Hematopoietic multipotent progenitor cell treated with erythropoietin and hydrocortisone succinate and interleukin-3 and kit ligand, for 8 days (in vitro differentiated cells): ENCODE results near the gene ITPKA.
A peak's percentile ranks its signal among the peaks of the same experiment; 100 is the strongest.
"Not testable (repeated sequence)": the region's sequence is repeated elsewhere in the genome, so short reads cannot be mapped to it uniquely, and the experiment has no call there.

Experiments
- DNase-seq: peaks from one replicate; pipeline ENCODE4 v3.0.0-alpha.2; 2015

ITPKA gene

DNA sequence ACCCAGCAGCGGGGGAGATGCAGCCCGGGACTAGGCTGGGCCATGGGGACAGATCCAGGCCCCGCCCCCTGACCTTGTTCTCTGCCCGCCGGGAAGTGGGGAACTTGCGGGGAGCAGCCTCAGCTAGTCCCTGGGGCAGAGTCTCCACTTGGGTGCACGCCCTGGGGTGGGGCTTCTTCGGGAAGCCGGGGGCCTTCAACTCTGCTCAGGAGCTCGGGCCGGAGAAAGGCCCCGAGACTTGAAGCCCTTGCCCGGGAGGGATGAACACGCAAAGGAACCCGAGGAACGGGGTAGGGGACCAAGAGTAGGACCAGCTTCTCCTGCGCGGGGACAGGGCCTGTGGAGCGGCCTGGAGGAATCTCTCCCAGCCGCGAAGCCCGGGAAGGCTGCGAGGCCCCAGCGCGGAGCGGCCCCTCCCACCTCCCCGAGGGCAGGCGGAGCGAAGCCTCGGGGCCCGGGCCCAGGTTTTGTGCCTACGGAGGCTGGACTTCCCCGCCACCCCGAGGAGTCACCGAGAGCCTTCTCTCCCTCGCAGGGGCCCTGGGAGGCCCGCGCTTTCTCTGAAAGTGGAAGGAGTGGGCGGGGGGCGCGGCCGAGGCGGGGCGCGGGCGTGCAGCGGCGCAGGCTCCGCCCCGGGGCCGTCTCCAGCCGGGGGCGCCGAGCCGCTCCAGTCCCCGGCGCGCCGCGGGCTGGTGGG, at the start of gene ITPKA:
Gene ITPKA, plus strand, starts transcription at position 670 of the 697 bp plus-strand sequence. CDS start 54 bp downstream, outside the sequence.
- peak; percentile 41 for DNase-seq

DNA sequence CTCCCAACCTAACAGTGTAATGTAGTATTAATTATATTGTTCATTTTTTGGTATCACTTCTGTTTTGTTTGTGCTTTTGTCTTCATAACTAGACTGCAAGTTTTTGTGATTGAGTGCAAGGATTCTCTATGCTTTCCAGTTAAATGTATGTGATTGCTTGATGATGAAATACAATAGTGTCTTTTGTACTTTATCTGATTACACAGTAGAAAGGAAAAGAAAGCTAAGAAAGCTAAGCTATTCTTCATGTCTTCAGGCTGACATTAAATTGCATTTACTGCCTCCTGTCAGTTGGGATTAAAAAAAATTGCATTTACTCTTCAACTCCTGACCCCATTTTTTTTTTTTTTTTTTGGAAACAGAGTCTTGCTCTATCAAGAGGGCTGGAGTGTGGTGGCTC, 48.3 kb upstream of the ITPKA start:
- no peak for DNase-seq

DNA sequence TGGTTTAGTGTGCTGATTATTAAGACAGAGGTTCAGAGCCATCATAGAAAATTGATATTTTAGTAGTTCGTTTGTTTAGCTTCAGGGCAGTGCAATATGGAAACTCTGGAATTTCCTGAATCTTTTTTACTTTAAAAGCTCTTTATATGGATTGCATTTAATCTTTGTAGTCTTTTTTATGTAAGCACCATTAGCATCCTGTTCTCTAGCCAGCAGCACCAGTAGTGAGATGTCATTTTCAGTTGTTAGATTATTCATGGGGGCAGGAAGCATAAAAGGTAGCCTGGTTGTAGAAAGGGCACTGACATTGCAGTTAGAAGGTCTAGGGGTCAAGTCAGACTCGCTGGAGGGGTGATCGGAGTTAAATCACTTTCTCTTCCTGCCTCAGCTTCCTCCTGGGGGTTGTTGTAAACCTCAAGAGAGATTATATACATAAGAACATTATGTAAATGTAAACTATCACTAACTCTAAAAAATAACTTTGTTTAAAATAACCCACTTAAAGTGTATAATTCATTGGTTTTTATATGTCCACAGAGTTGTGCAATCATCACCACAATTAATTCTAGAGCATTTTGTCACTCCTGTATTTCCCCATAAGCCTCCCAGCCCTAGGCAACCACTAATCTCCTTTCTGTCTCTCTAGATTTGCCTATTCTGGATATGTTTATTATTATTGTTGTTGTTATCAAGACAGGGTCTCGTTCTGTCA, 31.4 kb upstream of the ITPKA start:
- DNase-seq: no peak

DNA sequence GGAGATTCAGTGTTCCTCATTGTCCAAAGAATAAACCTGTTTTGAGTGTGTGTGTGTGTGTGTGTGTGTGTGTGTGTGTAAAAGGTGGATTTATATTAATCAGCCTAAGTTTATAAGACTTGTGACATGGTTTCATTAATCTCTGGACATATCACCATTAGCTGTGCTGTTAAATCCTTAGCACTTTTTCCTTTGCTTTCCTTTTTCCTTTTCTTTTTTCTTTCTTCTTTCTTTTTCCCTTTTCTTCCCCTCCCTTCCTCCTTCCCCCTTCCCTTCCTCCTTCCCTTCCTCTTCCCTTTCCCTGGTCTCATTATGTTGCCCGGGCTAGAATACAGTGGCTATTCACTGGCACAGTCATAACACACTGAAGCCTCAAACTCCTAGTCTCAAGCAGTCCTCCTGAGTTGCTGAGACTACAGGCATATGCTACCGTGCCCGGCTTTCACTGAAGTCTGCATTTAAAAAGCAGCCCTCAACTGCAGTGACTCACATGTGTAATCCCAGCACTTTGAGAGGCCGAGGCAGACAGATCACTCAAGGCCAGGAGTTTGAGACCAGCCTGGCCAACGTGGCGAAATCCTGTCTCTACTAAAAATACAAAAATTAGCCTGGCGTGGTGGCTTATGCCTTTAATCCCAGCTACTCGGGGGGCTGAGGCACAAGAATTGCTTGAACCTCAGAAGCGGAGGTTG, 28.6 kb upstream of the ITPKA start:
- no peak for DNase-seq

DNA sequence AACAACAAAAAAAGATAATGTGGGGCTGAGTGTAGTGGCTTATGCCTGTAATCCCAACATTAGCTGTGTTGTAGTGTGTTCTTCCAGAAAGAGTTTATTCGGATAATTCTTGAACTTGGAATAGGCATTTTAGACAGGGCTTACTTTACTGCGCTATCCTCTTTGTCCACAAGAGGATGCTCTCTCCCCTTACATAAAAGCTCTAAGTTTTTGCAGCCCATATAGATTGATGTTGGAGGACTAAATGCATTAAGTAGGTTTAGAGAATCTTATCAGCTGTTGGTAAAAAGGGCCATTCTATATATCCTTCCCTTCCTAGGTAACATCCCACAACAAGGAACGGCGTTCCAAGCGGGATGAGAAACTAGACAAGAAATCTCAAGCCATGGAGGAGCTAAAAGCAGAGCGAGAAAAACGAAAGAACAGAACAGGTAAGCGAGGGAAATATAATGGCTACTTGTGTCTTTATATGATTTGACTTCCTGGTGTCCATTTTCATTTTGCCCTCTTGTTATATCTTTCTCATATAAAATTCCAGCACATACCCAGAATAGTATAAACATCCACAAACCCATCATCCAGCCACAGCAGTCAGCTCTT, 27.8 kb upstream of the ITPKA start:
- peak; percentile 65 for DNase-seq

DNA sequence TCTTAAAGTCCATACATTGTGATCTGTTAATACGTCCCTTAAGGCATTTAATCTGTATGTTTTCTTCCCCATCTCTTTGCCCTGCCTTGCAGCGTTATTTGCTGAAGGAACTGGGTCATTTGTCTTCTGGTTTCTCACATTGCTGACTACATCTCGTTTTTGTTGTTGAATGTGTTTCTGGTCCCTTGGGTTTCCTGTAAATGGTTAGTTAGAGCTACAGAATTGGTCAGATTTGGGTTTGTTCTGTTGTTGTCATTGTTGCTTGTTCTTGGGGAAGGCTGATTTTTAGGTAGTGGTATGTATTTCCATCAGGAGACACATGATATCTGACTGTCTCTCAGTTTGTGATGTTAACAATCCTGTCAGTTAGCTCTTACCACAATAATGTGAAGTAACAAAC, 27.0 kb upstream of the ITPKA start:
- DNase-seq: no peak

DNA sequence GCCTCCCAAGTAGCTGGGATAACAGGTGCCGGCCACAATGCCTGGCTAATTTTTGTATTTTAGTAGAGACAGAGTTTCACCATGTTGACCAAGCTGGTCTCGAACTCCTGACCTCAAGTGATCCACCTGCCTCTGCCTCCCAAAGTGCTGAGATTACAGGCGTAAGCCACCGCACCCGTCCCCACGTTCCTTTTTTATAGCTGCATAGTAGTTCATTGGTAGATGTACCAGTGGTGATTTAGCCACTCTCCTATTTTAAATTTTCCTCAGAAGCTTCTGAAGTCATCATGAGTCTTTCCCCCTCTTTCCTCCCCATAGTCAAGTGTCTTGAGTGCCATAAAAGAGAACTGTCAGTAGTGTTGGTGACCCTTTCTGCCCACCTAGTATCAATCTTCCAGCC, 24.0 kb upstream of the ITPKA start:
- DNase-seq: not testable (repeated sequence)

DNA sequence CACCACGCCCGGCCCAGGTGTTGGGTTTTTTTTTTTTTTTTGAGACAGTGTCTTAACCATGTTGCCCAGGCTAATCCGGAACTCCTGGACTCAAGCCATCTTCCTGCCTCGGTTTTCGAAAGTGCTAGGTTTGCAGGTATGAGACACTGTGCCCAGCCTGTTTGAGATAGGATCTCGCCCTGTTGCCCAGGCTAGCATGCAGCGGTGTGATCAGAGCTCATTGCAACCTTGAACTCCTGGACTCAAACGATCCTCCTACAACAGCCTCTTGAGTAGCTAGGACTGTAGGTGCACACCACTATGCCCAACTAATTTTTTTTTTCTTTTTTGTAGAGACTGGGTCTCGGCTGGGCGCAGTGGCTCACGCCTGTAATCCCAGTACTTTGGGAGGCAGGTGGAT, 20.3 kb upstream of the ITPKA start:
- DNase-seq: no peak

DNA sequence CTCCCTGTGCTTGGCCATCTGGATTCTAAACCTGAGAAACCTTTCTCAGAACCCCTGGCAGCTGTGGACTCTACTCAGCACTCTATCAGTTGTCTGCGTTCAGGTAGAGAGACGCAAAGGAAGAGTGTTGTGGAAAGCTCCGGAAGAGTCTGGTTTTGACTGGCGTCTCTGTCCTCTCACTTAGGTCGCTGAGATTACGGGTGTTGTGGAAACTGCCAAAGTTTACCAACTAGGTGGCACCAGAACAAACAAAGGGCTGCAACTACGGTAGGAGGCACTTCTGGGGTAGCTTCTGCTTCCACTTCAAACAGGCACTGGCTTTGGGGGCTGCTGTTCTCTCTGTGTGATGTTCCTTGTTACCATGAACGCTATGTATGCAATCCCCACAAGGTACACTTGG, 19.2 kb upstream of the ITPKA start:
- no peak for DNase-seq

DNA sequence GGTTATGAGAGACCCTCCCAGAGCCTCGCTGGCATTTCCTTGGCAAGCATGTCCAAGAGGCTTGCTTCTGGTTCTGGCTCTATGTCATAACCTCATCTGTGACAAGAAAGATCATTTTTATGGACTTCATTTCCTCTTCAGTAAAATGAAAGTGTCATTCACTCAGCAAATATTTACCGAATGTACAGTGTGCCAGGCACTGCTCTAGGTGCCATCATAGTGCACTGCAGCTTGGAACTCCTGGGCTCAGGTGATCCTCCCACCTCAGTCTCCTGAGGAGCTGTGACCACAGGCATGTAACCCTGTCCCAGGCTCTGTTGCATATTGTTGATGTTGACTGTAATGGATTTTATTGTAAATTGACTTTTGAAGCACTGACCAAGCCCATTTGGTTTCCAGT, 18.7 kb upstream of the ITPKA start:
- no peak for DNase-seq

DNA sequence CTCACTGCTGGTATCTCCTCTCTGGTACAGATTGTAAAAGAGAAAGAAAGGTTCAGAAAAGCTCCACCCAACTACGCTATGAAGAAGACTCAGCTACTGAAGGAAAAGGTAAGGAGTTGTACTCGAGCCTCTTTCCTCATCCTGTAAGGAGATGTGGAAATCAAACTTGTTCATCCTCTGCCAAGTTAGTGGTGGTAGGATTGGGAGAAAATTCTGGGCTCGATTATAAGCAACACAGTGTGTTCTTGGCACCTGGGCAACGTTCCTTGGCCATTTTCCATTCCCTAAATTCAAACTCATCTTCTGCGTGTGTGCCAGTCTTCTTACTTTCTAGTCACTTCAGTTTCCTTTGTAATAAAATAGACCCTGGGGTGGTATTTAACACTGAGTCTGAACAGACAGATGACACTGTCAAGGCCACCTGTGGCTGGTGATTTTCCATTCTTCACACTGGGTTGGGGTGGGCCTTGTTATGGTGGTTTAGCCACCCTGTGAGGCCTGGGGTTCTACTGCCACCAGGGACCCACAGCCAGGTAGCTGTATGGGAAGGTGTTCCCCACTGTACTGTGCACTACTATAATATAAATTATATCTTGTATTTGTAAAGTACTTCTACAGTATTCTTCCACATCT, 17.1 kb upstream of the ITPKA start:
- no peak for DNase-seq

DNA sequence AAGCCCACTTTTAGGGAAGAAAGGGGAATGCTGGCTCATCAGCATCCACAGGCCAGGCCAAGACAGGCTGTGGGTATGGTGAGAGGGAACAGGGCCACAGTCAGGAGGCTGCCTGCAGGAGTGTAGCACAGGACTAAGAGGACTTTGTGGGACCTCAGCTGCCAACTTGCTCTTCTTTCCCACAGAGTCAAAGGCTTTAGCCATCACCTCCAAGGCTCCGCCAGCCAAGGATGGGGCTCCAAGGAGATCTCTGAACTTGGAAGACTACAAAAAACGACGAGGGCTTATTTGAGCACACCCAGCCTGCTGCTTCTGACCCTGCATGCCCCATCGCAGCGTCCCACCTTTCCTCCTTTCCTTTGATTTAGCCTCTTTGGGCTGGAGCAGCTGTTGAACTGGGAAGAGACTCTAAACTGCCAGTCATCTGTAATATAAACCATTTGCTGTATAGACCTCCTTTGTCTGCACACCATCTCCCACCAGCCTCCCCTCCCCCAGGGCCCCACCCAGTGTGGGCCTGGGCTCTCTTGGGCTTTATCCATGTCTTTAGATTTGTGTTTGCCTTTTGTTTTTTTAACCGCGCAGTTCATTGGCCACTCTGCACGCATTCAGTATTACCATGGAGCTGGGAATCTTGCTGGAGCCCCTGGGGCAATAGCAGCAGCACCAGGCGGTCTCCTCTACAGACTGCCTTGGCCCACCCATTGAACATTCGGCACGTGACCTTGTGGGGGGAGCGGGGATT, 13.1 kb upstream of the ITPKA start:
- DNase-seq: no peak

DNA sequence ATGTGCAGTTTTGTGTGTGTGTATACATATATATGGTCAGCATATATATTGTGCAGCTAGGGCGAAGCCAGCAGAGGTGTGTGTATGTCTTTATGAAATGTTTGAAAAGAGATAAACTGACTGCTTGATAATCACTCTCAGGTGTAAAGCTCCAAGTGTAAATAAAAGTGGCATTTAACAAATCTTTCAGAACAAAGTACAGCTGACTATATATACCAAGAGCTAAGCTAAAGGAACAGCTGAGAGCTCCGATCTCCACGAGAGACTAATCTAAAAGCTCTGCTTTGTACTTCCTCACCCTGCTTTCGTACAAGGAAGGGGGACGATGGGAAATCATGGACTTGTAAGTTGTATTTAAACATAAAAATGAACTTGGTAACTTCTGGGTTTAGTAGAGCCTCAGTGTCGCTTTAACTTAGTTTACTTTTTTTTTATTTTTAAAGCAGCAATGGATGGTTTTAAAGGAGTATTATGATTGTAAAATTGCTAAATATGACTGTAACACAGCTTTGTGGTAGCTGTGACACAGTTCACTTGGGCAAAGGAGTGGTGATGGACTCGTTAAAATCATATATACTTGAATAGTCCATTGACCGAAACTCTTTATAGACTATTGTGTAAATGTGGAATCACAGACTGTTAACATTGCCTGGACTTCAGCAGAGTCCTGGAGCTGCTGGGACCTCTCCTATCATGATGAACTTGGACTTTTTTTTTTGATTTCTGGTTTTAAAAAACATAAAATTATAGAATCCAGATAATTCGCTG, 11.4 kb upstream of the ITPKA start:
- DNase-seq: no peak

DNA sequence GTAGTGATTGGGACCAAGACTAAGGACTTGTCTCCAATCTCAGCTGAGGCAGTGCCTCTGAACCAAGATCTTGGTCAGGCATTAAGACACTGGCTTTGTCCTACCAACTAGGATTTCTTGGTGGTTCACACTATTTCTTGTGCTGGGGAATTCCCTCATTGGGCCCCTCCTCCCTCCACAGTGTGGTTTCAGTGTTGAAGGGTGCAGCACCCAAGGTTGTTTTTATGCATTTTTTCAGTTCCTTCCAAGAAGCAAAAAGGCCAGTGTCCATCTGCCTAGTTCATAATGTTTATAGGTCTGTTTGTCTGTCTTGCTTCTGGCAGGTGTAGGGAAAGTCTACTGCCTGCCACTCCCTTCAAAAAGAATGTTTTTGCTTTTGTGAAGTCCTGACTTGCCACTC, 10.6 kb upstream of the ITPKA start:
- DNase-seq: no peak

DNA sequence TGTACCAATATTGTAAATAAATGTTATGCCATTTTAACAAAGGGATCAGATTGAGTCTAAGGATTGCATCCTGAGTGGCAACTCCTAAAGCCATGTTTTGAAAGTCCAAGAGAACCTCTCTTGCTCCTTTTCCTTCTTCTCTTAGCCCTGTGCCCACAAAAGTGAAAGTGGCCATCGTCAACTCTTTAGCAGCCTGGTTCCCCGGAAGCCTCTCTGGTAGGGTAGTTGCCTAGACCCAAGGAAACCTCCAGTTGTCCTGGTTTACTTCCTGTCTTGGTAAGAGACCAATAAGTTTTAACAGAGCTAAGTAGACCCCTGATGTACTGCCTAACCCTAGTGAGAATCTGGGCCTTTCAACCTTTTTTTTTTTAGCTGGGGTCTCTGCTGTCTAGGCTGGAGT, 10.2 kb upstream of the ITPKA start:
- no peak for DNase-seq

DNA sequence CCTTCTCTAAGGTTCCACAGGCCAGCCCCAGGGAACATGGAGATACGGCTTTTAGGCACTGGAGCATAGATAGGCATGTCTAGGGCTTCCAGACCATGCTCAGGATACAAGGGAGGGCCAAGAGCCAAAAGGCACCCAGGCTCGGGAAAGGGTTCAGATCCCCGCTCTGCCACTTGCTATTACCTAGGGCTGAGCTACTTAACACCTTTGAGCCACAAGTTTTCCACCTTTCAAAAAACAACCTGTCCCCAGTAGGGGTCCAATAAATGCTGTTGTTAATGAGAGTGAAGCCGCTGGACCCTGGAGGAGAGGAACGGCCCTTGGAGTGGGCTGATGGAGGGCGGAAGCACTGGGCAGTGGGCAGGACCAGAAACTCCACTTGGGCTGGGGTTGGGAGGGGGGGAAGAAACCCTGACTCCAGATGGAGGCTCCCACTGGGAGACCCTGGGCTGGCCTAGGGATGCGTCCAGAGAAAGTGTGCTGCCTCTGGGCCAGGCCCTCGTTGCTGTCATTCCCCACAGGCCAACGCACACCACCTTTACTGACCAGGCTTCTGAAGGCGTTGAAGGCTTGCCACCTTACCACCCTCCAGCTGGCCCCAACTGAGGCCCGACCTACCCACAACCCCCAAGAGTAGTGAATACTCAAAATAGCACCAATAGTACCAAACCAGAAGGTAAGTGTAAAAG, 8.6 kb upstream of the ITPKA start:
- DNase-seq: no peak

DNA sequence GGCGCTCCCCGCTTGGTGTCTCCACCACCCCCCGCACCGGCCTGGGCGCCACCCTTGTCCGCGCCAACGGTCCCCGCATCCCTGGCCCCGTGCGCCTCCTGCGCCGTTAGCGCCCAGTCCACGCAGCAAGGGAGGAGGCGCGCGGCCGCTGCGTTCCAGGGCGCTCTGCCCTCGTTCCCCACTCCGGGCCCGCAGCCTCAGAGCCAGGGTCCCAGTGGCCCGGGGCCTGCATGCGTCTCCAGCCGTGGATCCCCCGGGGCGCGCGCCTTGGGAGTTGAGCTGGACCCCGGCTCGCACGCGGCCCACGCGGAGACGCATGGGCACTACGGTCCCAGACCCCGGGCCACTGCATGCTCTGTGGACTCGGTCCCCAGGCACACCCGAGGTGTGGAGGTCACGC, 7.4 kb upstream of the ITPKA start:
- no peak for DNase-seq

DNA sequence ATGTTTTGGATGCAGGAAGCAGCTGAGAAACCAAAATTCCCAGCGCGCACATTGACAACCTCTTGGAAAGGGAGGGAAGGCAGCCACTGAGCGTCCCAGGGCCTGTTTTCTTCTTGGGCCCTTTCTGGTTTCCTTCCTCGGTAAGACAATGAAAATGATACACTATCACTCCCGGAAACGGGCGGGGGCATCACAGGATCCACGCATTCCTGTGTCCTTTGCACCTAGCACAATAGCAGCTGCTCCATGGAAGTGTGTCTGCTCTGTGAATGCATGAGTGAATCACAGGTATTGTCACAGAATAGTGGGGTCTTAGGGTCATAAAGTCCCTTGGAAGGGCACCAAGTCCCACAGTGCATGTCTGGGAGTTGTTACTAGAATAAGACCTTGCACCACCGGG, 6.3 kb upstream of the ITPKA start:
- no peak for DNase-seq

DNA sequence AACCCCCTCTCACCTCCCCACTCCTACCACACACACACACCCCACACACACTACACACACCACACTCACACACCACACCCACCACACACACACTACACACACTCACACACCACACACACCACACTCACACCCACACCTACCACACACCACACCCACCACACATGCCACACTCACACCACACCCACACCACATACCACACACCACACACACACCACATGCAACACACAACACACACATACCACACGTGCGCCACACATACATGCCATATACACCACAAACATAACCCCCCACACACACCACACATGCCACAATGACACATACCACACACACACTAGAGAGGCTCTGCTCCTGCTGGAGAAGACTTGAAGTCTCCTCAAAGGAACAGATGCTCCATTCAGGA, 5.9 kb upstream of the ITPKA start:
- DNase-seq: no peak

DNA sequence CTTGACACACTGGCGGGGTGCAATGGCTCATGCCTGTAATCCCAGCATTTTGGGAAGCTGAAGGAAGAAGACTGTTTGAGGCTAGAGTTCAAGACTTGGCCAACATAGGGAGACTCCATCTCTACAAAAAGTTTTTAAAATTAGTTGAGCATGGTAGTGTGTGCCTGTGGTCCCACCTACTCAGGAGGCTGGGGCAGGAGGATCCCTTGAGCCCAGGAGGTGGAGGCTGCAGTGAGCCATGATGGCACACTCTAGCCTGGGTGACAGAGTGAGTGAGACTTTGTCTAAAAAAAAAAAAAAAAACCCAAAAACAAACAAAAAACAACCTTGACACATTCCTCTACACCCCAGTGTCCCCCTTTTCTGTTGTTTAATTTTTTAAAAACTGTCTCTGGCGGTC, 4.0 kb upstream of the ITPKA start:
- DNase-seq: no peak

DNA sequence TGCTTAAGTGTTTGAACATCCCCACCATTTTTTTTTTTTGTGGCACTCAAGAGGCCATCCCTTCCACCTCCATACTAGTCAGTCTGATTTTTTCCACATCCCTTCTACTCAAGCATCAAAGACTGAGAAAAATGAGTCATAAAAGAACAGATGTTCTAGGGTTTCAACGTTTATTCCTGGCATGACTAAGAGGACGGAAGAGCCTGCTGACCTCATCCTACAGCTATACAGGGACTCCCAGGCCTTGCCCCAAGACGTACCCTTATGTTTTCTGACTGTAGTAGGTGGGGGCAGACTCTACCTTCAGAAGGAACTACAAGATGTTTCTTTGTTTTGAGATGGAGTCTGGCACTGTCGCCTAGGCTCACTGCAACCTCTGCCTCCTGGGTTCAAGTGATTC, 3.3 kb upstream of the ITPKA start:
- DNase-seq: no peak
